GM18870 (cell line): ENCODE results near the gene REG3G.

Experiments used
- ATAC-seq: cut with Tn5 transposase; IDR thresholded peaks from one replicate; pipeline ENCODE4 v1.9.1; 2021; ENCODE audit warnings: moderate library complexity; ENCODE audit not compliant: unreplicated experiment

The REG3G gene

DNA sequence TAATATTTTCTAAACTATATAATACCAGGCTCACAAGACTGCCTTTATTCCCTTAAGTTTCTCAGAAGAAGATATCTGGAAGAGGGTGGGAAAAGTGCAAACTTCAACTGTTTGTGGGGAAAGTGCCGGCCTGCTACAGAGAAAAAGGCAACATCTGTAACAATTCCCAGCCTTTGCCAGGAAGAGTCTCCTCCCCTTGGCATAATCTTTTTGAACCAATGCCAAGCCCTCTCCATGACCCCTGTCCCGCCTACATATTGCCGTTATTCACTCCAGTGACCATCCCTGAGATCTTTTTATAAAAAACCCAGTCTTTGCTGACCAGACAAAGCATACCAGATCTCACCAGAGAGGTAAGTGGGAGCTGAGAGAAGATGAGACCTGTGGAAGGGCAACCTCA is at the start of gene REG3G:
Gene REG3G (plus strand): TSS at position 282 of the 400 bp plus-strand sequence. CDS start 392 bp downstream, outside the sequence.
- ATAC-seq, result no peak

GRCh38 chr2:78977661-78978145 is 47.8 kb upstream of the REG3G start:
- ATAC-seq, result peak; percentile 98

GRCh38 chr2:78978340-78978739 is 47.2 kb upstream of the REG3G start:
- ATAC-seq, result no peak

DNA sequence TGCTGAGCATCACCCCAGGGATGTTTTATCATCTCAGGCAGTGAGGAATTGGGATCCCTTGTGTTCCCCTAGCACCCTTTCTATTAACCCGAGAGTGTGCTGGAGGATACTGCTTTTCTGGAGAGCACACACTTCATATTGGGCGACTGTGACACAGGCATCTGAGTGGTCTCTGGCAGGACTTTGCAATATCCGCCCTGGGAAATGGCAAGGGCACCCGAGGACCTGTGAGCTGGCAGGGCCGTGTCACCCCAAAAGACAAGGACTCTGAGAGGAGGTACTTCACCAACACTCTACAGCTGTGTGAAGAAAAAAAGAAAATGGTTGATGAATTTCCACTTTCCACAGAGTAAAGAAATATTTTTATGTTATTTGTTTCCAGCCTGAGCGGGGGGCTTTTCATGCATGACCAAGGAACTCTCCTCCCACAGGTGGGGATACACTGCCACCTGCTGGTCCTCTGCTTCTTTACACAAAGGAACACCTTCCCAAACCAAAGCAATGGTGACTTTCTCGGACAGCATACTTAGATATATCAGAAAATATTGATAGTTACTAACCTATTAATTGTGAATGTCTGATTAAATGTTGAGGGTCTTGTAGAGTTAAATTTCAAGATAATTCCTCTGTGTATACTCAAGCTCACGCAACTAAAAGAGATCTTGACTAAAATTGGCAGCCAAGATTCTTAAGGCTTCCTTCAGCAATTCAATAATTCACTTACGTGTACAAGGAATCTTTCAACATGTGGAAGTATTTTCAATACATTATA is 45.9 kb upstream of the REG3G start:
- ATAC-seq, result peak; percentile 29

GRCh38 chr2:78980152-78980465 is 45.4 kb upstream of the REG3G start:
- ATAC-seq, result no peak

- ATAC-seq, result no peak
Observed at GRCh38 chr2:78980871-78981270, 44.6 kb upstream of the REG3G start.

GRCh38 chr2:78982638-78983330 is 42.7 kb upstream of the REG3G start:
- no peak for ATAC-seq

- ATAC-seq, result no peak
Observed at GRCh38 chr2:78984386-78984785, 41.1 kb upstream of the REG3G start.

- ATAC-seq, result no peak
Observed at GRCh38 chr2:78985558-78985957, 39.9 kb upstream of the REG3G start.

- ATAC-seq, result no peak
Observed at GRCh38 chr2:78989051-78989450, 36.5 kb upstream of the REG3G start.

GRCh38 chr2:78992451-78992806 is 33.1 kb upstream of the REG3G start:
- ATAC-seq, result no peak

DNA sequence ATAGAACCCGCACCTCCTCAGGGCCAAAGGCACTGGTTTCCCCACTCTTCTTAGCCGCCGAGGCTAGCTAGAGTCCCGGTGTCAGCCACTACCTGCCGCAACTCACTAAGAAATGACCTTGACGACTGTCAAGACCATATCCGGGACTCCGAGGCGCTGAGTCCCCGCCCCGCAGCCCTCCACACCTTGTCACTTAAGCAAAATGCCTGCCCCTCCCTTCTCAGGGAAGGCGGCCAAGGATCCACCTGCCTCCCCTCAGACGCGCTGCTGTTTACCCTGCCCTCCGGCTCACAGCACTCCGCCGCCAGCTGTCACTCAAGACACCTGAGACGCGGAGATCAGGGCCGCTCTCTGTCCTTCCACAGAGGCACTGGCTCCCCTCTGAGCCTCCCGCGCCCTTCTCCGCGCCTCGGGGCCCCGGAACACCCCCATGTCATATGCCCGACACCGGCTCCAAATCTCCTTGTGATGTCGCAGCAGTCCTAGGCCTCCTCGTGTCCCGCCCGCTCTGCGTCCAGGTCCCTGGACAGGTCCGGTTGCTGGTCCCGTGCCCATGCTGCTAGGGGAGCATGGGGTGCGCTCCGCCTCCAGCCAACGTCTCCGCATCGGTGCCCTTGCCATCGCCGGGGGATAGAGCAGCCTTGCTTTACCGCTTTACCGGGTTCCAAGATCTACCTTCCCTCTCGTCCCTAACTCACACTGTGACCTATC is 32.5 kb upstream of the REG3G start:
- ATAC-seq, result no peak

GRCh38 chr2:78993518-78994148 is 31.9 kb upstream of the REG3G start:
- no peak for ATAC-seq

GRCh38 chr2:78994789-78995188 is 30.7 kb upstream of the REG3G start:
- ATAC-seq, result no peak

- no peak for ATAC-seq
Observed at GRCh38 chr2:78999406-78999805, 26.1 kb upstream of the REG3G start.

DNA sequence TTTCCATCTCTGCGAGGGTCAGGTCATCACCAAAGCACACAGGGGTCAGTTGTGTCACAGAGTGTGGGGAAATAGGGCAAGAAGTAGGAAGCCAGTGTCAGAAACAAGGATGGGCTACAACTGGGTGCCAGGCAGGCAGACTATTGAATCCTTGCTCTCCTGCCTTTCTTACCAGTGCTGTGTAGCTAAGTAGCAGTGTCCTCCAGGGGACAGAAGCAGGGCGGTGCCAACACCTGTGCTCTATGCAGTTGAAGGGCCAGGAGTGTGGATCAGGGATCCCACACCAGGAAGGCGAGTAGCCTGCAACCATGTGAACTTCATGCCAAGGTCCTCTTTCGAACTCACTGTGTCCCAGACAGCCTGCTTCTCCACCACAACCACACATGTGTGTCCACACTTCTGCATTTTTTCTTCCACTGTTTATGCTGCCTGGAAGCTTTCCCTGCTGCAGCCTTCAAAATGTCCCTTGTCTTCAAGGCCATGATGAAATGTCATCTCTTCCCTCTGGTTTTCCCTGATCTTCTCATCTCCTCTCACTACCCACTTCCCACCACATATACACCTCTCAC is 25.4 kb upstream of the REG3G start:
- no peak for ATAC-seq

DNA sequence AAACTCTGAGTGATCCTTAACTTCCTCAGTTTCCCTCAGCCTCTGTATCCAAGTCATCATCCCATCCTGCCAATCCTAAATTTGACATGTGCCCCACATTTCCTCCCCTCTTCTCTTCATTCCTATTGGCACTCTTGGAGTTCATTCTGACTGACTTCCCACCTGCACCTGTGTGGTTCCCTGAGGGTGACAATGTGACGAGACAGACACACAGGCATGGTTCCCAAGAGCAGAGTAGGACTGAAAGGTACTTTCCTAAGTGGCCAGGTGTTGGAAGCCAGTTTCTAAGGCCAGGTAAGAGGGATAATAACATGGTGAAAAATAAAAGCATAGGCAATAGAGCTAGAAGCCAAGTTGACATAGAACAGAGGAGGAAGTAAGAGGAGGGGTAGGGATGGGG is 24.2 kb upstream of the REG3G start:
- ATAC-seq, result no peak

- ATAC-seq, result no peak
Observed at GRCh38 chr2:79004680-79005079, 20.8 kb upstream of the REG3G start.

- no peak for ATAC-seq
Observed at GRCh38 chr2:79005216-79005615, 20.3 kb upstream of the REG3G start.

DNA sequence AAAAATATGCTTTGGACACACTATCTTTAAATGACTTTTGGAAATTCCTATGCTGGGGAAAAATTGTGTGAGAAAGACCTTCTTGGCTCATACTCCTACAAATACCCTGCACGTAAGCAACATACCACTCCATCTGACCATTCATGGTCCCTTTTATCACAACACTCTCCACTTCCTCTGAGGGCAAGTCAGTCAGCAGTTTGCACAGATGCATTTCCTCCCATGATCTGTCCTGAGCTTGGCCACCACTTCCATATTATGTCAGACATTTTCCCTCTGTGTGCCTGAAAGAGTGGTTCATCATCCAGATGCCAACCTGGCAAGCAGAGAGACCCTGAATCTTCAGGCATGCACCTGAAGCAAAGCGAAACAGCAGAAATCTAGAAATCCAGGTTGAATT is 16.1 kb upstream of the REG3G start:
- ATAC-seq, result no peak

GRCh38 chr2:79011496-79011895 is 14.0 kb upstream of the REG3G start:
- no peak for ATAC-seq
